RKO (cell line): Measurements from ENCODE around the gene STYXL1.

Source experiments
- DNase-seq: peaks from one replicate; pipeline ENCODE4 v3.0.0-alpha.2; 2016; ENCODE audit warnings: low spot score

The STYXL1 gene

GRCh38 chr7:75955331-75955955, 92.4 kb downstream of the STYXL1 start:
- DNase-seq, result no peak

GRCh38 chr7:75953931-75954330, 93.9 kb downstream of the STYXL1 start:
- DNase-seq, result no peak

- no peak for DNase-seq
Observed at GRCh38 chr7:75953431-75953830, 94.4 kb downstream of the STYXL1 start.

- DNase-seq, result no peak
Observed at GRCh38 chr7:75951506-75951905, 96.3 kb downstream of the STYXL1 start.

- no peak for DNase-seq
Observed at GRCh38 chr7:75950111-75950681, 97.6 kb downstream of the STYXL1 start.

GRCh38 chr7:75948179-75948578, 99.6 kb downstream of the STYXL1 start:
- DNase-seq, result no peak
